Measurements from ENCODE around the gene ZBTB7A. TPM values are rescaled to one million over a fixed set of nuclear protein-coding genes. Genes with fewer than 3 reads are reported as not detected.

Gene ZBTB7A
- total RNA-seq: 10 to 100 TPM; 50.4 to 53.9 TPM
- 10 to 100 TPM in 1 of 2 donors, 1 to 10 TPM in 1; 7.8 to 14.5 TPM for polyA plus RNA-seq
- long read RNA-seq, donor 1, partial matches to known transcripts: 0 of 2 reads
- long read RNA-seq, donor 1, other reads (novel, unspliced or antisense): 2 of 2 reads
- long read RNA-seq, donor 2, full-length matches to known transcripts: 31 of 84 reads
- long read RNA-seq, donor 2, partial matches to known transcripts: 14 of 84 reads
- long read RNA-seq, donor 2, other reads (novel, unspliced or antisense): 39 of 84 reads

DNA sequence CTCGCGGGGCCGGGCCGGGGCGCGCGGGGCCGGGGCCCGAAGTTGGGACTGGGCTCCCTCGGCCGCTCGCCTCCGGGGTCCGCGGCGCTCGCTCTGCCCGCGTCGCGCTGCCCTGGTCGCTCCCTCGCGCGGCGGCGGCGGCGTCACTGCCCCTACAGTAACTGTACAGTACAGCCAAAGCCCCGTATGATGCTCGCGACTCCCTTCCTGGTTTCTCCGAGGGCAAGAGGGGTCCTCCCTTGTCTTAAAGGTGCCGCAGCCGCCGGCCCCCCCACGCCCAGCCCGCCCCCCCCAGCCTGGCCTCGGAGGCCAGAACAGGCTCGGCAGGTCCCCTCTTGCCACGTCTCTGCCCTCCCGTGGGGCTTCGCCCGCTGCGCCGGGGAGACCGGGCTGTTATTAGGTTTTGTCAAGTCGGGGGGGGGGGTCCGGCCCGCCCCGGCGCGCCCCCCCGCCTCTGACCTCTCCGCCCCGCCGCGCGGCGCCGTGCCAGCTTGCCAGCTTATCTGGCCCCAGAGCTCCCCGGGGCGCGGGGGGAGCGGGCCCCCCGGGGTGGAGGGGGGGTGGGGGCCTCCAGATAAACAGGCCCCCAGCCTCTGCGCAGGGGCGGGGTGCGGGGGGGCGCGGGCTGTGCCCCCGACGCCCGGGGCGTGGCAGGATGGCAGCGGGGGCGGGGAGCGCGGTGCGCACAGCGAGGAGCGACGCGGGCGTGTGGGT is at the start of gene ZBTB7A:
TSS of gene ZBTB7A (minus strand) at position 218 of the 714 bp plus-strand sequence. CDS start 11,667 bp downstream, outside the sequence.
- intact Hi-C loops (cut with DNase I): loop anchor here in 1 of 2 donors (5.0 kb wide), 1 partner anchor 55 kb away; the partner anchor contains the start of gene MAP2K2
- peak; percentile 71 for ATAC-seq (ENCODE audit: low FRiP score)
- H3K27ac ChIP-seq (ENCODE audit: low read depth in 1 of 2, low read length in 2 of 2): peak within 1 kb of the TSS; percentile 23 to 50
- H3K9me3 ChIP-seq (ENCODE audit: control insufficient read depth, low read length): no peaks in the 10 kb centered on the region
- 1 to 2% methylated on average over 41 to 85 of the region's 85 CpGs for WGBS, 2 donors
- no peaks in the 10 kb centered on the region for H3K4me1 ChIP-seq (ENCODE audit: control insufficient read depth in 1 of 2, insufficient read depth in 2 of 2, low read length in 2 of 2)
- no peaks in the 10 kb centered on the region for H3K36me3 ChIP-seq (ENCODE audit: control insufficient read depth in 1 of 2, insufficient read depth in 2 of 2, low read length in 1 of 2)
- DNase-seq: peak; percentile 93
- no peaks in the 10 kb centered on the region for H3K27me3 ChIP-seq (ENCODE audit: control insufficient read depth in 1 of 2, insufficient read depth in 2 of 2, low read length in 1 of 2)
- H3K4me3 ChIP-seq (ENCODE audit: low read length in 2 of 2): peak within 1 kb of the TSS; percentile 97 to 98

- no peak for ATAC-seq (ENCODE audit: low FRiP score)
- Histone ChIP-seq H3K4me1 (ENCODE audit: control insufficient read depth in 1 of 2, insufficient read depth in 2 of 2, low read length in 2 of 2) (no peaks in the 10 kb centered on the region), H3K4me3 (ENCODE audit: low read length in 2 of 2) (no peak overlapping the region), H3K27me3 (ENCODE audit: control insufficient read depth in 1 of 2, insufficient read depth in 2 of 2, low read length in 1 of 2) (no peaks in the 10 kb centered on the region), H3K27ac (ENCODE audit: low read depth in 1 of 2, low read length in 2 of 2) (no peak overlapping the region), H3K36me3 (ENCODE audit: control insufficient read depth in 1 of 2, insufficient read depth in 2 of 2, low read length in 1 of 2) (no peaks in the 10 kb centered on the region), H3K9me3 (ENCODE audit: control insufficient read depth, low read length) (no peaks in the 10 kb centered on the region)
- intact Hi-C loops (cut with DNase I): no loop called here
- DNase-seq: no peak
- 80 to 86% methylated on average over 13 of the region's 13 CpGs for WGBS, 2 donors
These were observed 49.2 kb upstream of the ZBTB7A start for GRCh38 chr19:4115818-4116385.

- Histone ChIP-seq H3K27ac (ENCODE audit: low read depth in 1 of 2, low read length in 2 of 2) (no peak overlapping the region), H3K9me3 (ENCODE audit: control insufficient read depth, low read length) (no peaks in the 10 kb centered on the region), H3K27me3 (ENCODE audit: control insufficient read depth in 1 of 2, insufficient read depth in 2 of 2, low read length in 1 of 2) (no peaks in the 10 kb centered on the region), H3K36me3 (ENCODE audit: control insufficient read depth in 1 of 2, insufficient read depth in 2 of 2, low read length in 1 of 2) (peaks cover 0 to 2% of the 10 kb centered on the region in 2 donors), H3K4me1 (ENCODE audit: control insufficient read depth in 1 of 2, insufficient read depth in 2 of 2, low read length in 2 of 2) (no peaks in the 10 kb centered on the region), H3K4me3 (ENCODE audit: low read length in 2 of 2) (no peak overlapping the region)
- no peak for ATAC-seq (ENCODE audit: low FRiP score)
- intact Hi-C loops (cut with DNase I): no loop called here
- 67 to 68% methylated on average over 27 of the region's 27 CpGs for WGBS, 2 donors
- DNase-seq: peak in 1 of 2 donors; percentile 55
These were observed 48.5 kb upstream of the ZBTB7A start for GRCh38 chr19:4115050-4115817.

GRCh38 chr19:4114181-4114580 is 47.5 kb upstream of the ZBTB7A start:
- WGBS, 2 donors: 90 to 94% methylated on average over 19 of the region's 19 CpGs
- Histone ChIP-seq H3K4me1 (ENCODE audit: control insufficient read depth in 1 of 2, insufficient read depth in 2 of 2, low read length in 2 of 2) (no peaks in the 10 kb centered on the region), H3K4me3 (ENCODE audit: low read length in 2 of 2) (no peak overlapping the region), H3K27me3 (ENCODE audit: control insufficient read depth in 1 of 2, insufficient read depth in 2 of 2, low read length in 1 of 2) (no peaks in the 10 kb centered on the region), H3K36me3 (ENCODE audit: control insufficient read depth in 1 of 2, insufficient read depth in 2 of 2, low read length in 1 of 2) (peaks cover 0 to 3% of the 10 kb centered on the region in 2 donors), H3K27ac (ENCODE audit: low read depth in 1 of 2, low read length in 2 of 2) (no peak overlapping the region), H3K9me3 (ENCODE audit: control insufficient read depth, low read length) (no peaks in the 10 kb centered on the region)
- intact Hi-C loops (cut with DNase I): no loop called here
- ATAC-seq (ENCODE audit: low FRiP score): no peak
- no peak for DNase-seq

- DNase-seq: no peak
- ATAC-seq (ENCODE audit: low FRiP score): no peak
- no peak overlapping the region for H3K27ac ChIP-seq (ENCODE audit: low read depth in 1 of 2, low read length in 2 of 2)
These were observed 46.8 kb upstream of the ZBTB7A start for GRCh38 chr19:4113398-4114088.

GRCh38 chr19:4112367-4112766 is 45.7 kb upstream of the ZBTB7A start:
- Histone ChIP-seq H3K27ac (ENCODE audit: low read depth in 1 of 2, low read length in 2 of 2) (no peak overlapping the region), H3K36me3 (ENCODE audit: control insufficient read depth in 1 of 2, insufficient read depth in 2 of 2, low read length in 1 of 2) (peaks cover 0 to 7% of the 10 kb centered on the region in 2 donors)

More at GRCh38 chr19:4113398-4114088, 46.8 kb upstream of the ZBTB7A start:
- Histone ChIP-seq H3K4me1 (ENCODE audit: control insufficient read depth in 1 of 2, insufficient read depth in 2 of 2, low read length in 2 of 2) (no peaks in the 10 kb centered on the region), H3K9me3 (ENCODE audit: control insufficient read depth, low read length) (no peaks in the 10 kb centered on the region), H3K27me3 (ENCODE audit: control insufficient read depth in 1 of 2, insufficient read depth in 2 of 2, low read length in 1 of 2) (no peaks in the 10 kb centered on the region), H3K4me3 (ENCODE audit: low read length in 2 of 2) (no peak overlapping the region), H3K36me3 (ENCODE audit: control insufficient read depth in 1 of 2, insufficient read depth in 2 of 2, low read length in 1 of 2) (peaks cover 0 to 5% of the 10 kb centered on the region in 2 donors)
- intact Hi-C loops (cut with DNase I): no loop called here
- WGBS, 2 donors: 82 to 84% methylated on average over 22 of the region's 22 CpGs

GRCh38 chr19:4109626-4109945 is 42.9 kb upstream of the ZBTB7A start:
- H3K4me3 ChIP-seq (ENCODE audit: low read length in 2 of 2): no peak overlapping the region
- intact Hi-C loops (cut with DNase I): no loop called here
- ATAC-seq (ENCODE audit: low FRiP score) (no peak), DNase-seq (no peak)
- no peaks in the 10 kb centered on the region for H3K4me1 ChIP-seq (ENCODE audit: control insufficient read depth in 1 of 2, insufficient read depth in 2 of 2, low read length in 2 of 2)
- WGBS, 2 donors: 92 to 93% methylated on average over 6 of the region's 6 CpGs
- H3K36me3 ChIP-seq (ENCODE audit: control insufficient read depth in 1 of 2, insufficient read depth in 2 of 2, low read length in 1 of 2): peaks cover 0 to 7% of the 10 kb centered on the region in 2 donors
- no peaks in the 10 kb centered on the region for H3K27me3 ChIP-seq (ENCODE audit: control insufficient read depth in 1 of 2, insufficient read depth in 2 of 2, low read length in 1 of 2)
- H3K9me3 ChIP-seq (ENCODE audit: control insufficient read depth, low read length): no peaks in the 10 kb centered on the region
- H3K27ac ChIP-seq (ENCODE audit: low read depth in 1 of 2, low read length in 2 of 2): no peak overlapping the region

More at GRCh38 chr19:4112367-4112766, 45.7 kb upstream of the ZBTB7A start:
- WGBS, 2 donors: 97 to 98% methylated on average over 17 of the region's 17 CpGs
- no peak overlapping the region for H3K4me3 ChIP-seq (ENCODE audit: low read length in 2 of 2)
- H3K4me1 ChIP-seq (ENCODE audit: control insufficient read depth in 1 of 2, insufficient read depth in 2 of 2, low read length in 2 of 2): no peaks in the 10 kb centered on the region
- intact Hi-C loops (cut with DNase I): no loop called here
- H3K9me3 ChIP-seq (ENCODE audit: control insufficient read depth, low read length): no peaks in the 10 kb centered on the region
- ATAC-seq (ENCODE audit: low FRiP score) (no peak), DNase-seq (no peak)
- H3K27me3 ChIP-seq (ENCODE audit: control insufficient read depth in 1 of 2, insufficient read depth in 2 of 2, low read length in 1 of 2): no peaks in the 10 kb centered on the region

Measured in aorta (tissue), 5 donors.